Measurements from ENCODE around the gene IFNA10.
"Not testable (repeated sequence)": the region's sequence is repeated elsewhere in the genome, so short reads cannot be mapped to it uniquely, and the experiment has no call there.

Gene IFNA10

GRCh38 chr9:21207043-21207442 lies at the start of gene IFNA10:
TSS of gene IFNA10 (minus strand) at chr9:21207143. CDS start at chr9:21207097, 46 bp downstream.
- FAIRE-seq = not testable (repeated sequence)

GRCh38 chr9:21255538-21256212 lies 48.7 kb upstream of the IFNA10 start:
- no peak for FAIRE-seq

GRCh38 chr9:21252721-21253547 lies 46.0 kb upstream of the IFNA10 start:
- FAIRE-seq = peak; percentile 68

GRCh38 chr9:21251638-21252037 lies 44.7 kb upstream of the IFNA10 start:
- no peak for FAIRE-seq

GRCh38 chr9:21251190-21251589 lies 44.2 kb upstream of the IFNA10 start:
- FAIRE-seq = no peak

GRCh38 chr9:21244836-21245235 lies 37.9 kb upstream of the IFNA10 start:
- FAIRE-seq = no peak

- FAIRE-seq = no peak
Measured at GRCh38 chr9:21239911-21240310, 33.0 kb upstream of the IFNA10 start, which contains the start of gene IFNA14. TSS of gene IFNA14 (minus strand) at chr9:21240005. CDS start at chr9:21239935, 70 bp downstream.

GRCh38 chr9:21236360-21236714 lies 29.4 kb upstream of the IFNA10 start:
- FAIRE-seq = not testable (repeated sequence)

GRCh38 chr9:21235468-21236359 lies 28.8 kb upstream of the IFNA10 start:
- not testable (repeated sequence) for FAIRE-seq

- FAIRE-seq = no peak
Measured at GRCh38 chr9:21234153-21234687, 27.3 kb upstream of the IFNA10 start.

- FAIRE-seq = no peak
Measured at GRCh38 chr9:21233258-21233657, 26.3 kb upstream of the IFNA10 start.

GRCh38 chr9:21228122-21228521 lies 21.2 kb upstream of the IFNA10 start, which contains the start of gene IFNA17:
TSS of gene IFNA17 (minus strand) at chr9:21228222. CDS start at chr9:21228173, 49 bp downstream.
- FAIRE-seq = no peak

GRCh38 chr9:21217211-21217610 lies 10.3 kb upstream of the IFNA10 start, which contains the start of gene IFNA16:
TSS of gene IFNA16 (minus strand) at chr9:21217311. CDS start at chr9:21217305, 6 bp downstream.
- not testable (repeated sequence) for FAIRE-seq

GRCh38 chr9:21213411-21214326 lies 6.7 kb upstream of the IFNA10 start:
- FAIRE-seq = not testable (repeated sequence)

GRCh38 chr9:21212160-21212559 lies 5.2 kb upstream of the IFNA10 start:
- FAIRE-seq = not testable (repeated sequence)

GRCh38 chr9:21210782-21211181 lies 3.8 kb upstream of the IFNA10 start:
- not testable (repeated sequence) for FAIRE-seq

- FAIRE-seq = no peak
Measured at GRCh38 chr9:21210311-21210710, 3.4 kb upstream of the IFNA10 start.

- FAIRE-seq = no peak
Measured at GRCh38 chr9:21205204-21205603, 1.7 kb downstream of the IFNA10 start.

- not testable (repeated sequence) for FAIRE-seq
Measured at GRCh38 chr9:21202105-21202504, 4.8 kb downstream of the IFNA10 start, which contains the start of gene IFNA7. TSS of gene IFNA7 (minus strand) at chr9:21202205. CDS start at chr9:21202165, 40 bp downstream.

- FAIRE-seq = not testable (repeated sequence)
Measured at GRCh38 chr9:21194867-21195776, 11.8 kb downstream of the IFNA10 start.
